ENCODE results near the gene MAST4.
"Not testable (repeated sequence)": the region's sequence is repeated elsewhere in the genome, so short reads cannot be mapped to it uniquely, and the experiment has no call there.

Gene MAST4

DNA sequence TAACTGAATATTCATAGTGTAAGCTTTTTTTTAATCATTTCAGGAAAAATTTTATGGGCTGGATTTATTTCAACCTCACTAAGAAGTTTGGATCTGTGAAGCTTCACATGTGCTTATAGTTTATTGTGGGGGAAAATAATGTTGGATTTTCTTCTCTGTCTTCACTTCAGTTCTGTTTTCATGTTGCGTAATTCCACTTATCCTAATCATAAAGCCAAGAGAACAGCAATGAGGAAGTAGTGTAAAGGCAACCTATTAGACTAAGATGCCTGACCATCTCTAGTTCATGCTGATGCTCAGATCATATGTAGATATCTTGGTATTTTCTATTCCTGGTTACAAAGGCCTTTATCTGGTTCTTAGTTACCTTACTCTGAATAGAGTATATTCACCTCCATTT, 550.4 kb downstream of the MAST4 start:
- no peak for DNase-seq

DNA sequence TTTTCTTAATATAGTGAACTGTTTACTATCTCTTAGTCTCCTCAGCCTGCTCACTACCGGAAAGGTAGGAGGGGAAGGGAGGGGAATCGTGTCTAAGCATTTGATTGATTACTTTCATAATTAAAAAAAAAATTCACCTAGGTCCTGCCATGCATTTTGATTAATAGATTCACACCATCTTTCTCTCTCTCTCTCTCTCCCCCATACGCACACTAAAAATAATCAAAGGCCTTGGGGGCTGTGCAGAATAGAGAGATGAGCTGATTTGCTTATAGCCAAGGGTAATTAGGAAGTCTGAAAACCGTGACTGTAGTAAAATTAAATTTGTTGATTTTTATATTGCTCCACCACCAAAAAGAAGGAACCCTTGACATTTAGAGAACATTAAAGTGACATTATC, 550.8 kb downstream of the MAST4 start:
- DNase-seq, result no peak

DNA sequence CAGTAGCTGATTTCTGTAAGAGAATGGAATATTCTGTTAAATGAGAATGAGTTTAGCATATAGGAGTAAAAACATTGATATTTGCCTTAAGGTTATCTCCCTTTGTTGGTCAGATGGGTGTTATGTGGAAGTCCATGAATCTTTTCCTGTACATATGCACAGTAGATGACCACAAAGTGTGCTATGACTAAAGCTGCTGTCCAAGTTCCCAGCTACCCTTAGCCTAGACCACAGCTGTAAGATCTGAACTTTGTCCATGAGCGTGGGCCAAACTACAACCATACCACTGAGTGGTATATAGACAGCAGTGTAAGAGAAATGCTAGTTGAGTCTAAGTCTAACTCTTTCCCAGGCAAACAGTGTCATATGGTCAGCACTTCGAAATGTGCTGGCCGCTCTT, 551.6 kb downstream of the MAST4 start:
- no peak for DNase-seq

GRCh38 chr5:67149057-67149950, 553.1 kb downstream of the MAST4 start:
- no peak for DNase-seq

- peak; percentile 5 for DNase-seq
Observed at GRCh38 chr5:67149951-67150523, 553.8 kb downstream of the MAST4 start.

GRCh38 chr5:67152400-67152799, 556.2 kb downstream of the MAST4 start:
- DNase-seq, result no peak

- DNase-seq, result no peak
Observed at GRCh38 chr5:67153292-67153691, 557.1 kb downstream of the MAST4 start.

DNA sequence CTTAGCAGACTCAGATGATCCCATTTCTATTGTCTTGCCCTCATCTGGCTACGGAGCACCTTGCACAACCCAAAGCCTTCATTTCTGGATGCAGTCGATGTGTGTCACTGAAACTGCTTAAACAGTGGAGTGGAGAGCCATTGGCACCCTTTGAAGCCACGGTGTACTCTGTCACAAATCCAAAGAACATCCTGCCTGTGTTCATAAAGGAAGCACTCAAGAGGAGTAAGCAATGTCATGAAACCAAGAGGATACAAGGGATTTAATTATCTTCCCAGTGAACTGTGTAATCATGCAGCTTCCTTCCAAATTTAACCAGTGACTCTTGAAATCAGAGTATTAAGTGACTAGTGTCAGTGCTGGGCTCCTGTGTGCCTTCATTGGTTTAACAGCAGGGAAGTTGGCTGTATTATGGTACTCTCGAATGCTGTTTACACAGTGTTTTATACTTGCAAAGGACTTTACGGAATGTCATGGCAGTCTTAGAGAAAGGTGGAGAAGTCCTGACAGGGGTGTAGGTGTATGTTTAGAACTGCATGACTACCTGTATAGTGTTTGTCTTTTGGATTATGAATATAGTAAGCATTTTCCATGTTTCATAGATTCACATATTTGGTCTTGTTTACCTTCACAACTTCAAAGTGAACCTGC, 558.5 kb downstream of the MAST4 start:
- DNase-seq, result no peak

DNA sequence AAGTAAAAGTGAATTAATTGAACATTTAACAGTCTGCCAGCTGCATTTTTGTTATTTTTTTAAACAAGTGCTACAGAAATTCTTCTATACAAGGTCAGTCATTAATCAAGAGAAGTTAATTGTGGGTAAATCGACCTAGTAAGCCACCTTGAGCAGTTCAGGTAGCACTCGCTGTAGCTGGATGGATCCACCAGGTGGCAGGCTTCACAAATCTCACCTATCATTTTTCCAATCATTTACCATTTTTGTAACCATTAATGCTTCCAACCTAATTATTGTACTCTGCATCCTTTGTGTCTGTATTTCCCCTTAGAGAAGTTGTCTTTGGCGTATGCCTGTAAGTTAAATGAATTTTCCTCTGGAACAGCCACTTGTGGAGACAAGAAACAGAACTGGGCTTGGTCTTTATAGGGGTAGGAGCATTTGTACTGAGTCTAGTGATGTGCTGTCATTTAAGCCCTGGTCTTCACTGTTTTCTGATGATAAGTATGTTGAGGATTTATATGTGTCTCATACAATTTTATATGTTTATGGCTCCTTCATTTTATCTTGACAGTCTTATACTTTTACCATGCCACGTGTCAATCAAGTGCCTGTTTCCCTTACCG, 560.9 kb downstream of the MAST4 start:
- DNase-seq, result peak; percentile 35

- no peak for DNase-seq
Observed at GRCh38 chr5:67160272-67160671, 564.1 kb downstream of the MAST4 start.

GRCh38 chr5:67160985-67161384, 564.8 kb downstream of the MAST4 start:
- no peak for DNase-seq

GRCh38 chr5:67161767-67162166, 565.6 kb downstream of the MAST4 start:
- no peak for DNase-seq

- DNase-seq, result no peak
Observed at GRCh38 chr5:67163231-67163756, 567.1 kb downstream of the MAST4 start.

DNA sequence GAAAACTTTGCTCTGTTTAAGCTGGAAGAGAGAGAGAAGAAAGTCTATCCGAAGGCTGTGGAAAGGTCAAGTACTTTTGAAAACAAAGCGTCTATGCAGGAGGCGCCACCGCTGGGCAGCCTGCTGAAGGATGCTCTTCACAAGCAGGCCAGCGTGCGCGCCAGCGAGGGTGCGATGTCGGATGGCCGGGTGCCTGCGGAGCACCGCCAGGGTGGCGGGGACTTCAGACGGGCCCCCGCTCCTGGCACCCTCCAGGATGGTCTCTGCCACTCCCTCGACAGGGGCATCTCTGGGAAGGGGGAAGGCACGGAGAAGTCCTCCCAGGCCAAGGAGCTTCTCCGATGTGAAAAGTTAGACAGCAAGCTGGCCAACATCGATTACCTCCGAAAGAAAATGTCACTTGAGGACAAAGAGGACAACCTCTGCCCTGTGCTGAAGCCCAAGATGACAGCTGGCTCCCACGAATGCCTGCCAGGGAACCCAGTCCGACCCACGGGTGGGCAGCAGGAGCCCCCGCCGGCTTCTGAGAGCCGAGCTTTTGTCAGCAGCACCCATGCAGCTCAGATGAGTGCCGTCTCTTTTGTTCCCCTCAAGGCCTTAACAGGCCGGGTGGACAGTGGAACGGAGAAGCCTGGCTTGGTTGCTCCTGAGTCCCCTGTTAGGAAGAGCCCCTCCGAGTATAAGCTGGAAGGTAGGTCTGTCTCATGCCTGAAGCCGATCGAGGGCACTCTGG, 567.8 kb downstream of the MAST4 start:
- DNase-seq, result no peak

- no peak for DNase-seq
Observed at GRCh38 chr5:67164856-67165525, 568.8 kb downstream of the MAST4 start.

DNA sequence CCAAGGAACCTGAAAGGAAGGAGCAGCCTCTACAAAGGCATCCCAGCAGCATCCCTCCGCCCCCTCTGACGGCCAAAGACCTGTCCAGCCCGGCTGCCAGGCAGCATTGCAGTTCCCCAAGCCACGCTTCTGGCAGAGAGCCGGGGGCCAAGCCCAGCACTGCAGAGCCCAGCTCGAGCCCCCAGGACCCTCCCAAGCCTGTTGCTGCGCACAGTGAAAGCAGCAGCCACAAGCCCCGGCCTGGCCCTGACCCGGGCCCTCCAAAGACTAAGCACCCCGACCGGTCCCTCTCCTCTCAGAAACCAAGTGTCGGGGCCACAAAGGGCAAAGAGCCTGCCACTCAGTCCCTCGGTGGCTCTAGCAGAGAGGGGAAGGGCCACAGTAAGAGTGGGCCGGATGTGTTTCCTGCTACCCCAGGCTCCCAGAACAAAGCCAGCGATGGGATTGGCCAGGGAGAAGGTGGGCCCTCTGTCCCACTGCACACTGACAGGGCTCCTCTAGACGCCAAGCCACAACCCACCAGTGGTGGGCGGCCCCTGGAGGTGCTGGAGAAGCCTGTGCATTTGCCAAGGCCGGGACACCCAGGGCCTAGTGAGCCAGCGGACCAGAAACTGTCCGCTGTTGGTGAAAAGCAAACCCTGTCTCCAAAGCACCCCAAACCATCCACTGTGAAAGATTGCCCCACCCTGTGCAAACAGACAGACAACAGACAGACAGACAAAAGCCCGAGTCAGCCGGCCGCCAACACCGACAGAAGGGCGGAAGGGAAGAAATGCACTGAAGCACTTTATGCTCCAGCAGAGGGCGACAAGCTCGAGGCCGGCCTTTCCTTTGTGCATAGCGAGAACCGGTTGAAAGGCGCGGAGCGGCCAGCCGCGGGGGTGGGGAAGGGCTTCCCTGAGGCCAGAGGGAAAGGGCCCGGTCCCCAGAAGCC, 569.6 kb downstream of the MAST4 start:
- no peak for DNase-seq

DNA sequence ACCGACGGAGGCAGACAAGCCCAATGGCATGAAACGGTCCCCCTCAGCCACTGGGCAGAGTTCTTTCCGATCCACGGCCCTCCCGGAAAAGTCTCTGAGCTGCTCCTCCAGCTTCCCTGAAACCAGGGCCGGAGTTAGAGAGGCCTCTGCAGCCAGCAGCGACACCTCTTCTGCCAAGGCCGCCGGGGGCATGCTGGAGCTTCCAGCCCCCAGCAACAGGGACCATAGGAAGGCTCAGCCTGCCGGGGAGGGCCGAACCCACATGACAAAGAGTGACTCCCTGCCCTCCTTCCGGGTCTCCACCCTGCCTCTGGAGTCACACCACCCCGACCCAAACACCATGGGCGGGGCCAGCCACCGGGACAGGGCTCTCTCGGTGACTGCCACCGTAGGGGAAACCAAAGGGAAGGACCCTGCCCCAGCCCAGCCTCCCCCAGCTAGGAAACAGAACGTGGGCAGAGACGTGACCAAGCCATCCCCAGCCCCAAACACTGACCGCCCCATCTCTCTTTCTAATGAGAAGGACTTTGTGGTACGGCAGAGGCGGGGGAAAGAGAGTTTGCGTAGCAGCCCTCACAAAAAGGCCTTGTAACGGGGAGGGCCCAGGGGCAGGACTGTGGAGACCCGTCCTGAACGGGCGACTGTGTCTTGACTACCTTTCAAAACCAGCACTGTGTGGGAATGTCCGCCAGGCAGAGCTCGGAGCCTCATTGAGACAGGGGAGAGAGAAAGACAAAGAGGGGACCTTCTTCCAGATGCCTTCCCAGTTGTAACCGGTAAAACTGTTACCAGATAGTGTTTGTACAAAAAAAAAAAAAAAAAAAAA, 570.5 kb downstream of the MAST4 start:
- no peak for DNase-seq

DNA sequence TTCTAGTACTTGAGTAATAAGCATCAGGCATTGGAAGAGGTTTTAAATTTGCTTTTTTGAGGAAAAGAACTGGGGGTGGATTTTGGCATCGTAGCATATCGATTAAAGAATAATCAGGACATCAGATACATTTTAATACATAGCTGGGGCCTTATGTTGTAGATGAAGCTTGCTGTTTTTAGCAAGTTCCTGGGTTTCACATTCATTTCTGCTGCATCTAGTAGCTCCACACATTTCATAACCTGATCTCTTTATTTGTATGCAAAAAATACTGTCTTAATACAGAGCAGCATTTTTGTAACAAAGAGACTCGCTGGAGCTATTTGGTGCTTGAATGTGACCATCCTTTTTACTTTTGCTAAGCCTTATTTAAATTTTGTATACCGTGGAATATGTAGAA, 571.9 kb downstream of the MAST4 start:
- no peak for DNase-seq

DNA sequence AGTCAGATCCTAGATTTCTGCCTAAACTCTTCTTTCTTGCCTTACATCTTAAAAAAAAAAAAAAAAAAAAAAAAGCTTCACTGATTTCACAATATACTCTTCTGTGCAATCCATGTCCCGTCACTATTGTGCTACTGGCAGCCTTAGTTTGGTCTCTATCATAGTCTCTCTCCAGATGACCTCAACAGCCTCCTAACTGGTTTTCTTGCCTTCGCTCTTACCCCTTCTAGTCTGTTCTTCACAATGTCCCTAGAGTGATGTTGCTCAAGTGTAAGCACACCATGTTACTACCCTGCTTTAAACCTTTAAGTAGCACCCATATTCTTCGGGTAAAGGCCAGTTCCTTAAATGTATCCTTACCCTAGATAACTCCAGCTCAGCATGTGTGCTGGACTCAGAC, 574.6 kb downstream of the MAST4 start:
- no peak for DNase-seq

DNA sequence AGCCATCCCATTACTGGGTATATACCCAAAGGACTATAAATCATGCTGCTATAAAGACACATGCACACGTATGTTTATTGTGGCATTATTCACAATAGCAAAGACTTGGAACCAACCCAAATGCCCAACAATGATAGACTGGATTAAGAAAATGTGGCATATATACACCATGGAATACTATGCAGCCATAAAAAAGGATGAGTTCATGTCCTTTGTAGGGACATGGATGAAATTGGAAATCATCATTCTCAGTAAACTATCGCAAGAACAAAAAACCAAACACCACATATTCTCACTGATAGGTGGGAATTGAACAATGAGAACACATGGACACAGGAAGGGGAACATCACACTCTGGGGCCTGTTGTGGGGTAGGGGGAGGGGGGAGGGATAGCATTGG, 577.2 kb downstream of the MAST4 start:
- not testable (repeated sequence) for DNase-seq
